ENCODE data around the gene PTPRT.

Gene PTPRT

DNA sequence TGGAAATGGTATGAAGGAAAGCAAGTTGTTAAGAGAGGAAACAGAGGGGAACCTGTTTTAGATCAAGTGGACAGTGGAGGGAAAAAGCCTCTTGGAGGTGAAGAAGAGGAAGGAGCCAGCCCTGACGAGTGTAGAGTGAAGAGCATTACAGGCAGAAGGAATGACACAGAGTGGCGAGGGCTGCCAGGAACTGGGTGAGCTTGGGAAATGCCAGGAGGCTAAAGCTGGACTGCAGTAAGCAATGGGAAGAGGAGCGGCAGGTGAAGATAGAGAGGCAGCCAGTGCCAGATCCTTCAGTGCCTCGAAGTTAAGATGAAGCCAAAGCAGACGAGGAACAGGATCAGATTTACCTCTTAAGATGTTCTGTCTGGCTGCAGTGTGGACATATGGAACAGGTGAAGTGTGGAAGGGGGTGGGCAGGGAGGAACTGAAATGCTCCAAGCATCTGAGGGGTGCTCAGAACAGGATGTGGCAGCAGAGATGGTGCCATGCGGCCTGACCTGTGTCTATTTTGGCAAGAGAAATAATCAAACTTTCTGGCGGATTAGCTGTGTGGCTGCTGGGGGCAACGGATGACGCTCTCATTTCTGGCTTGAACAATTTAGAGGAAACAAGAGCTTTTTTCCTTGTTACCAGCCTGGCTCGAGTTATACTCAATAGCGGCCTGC, 748.4 kb downstream of the PTPRT start:
- Histone ChIP-seq H3K27ac (ENCODE audit: low read depth, low read length) (no peak overlapping the region), H3K36me3 (ENCODE audit: low read length) (no peaks in the 10 kb centered on the region), H2AFZ (ENCODE audit: low read depth, low read length, severe bottlenecking) (no peak overlapping the region), H3K9me3 (ENCODE audit: insufficient read depth, low read length) (no peaks in the 10 kb centered on the region), H3K4me2 (ENCODE audit: low read depth, low read length, poor library complexity, severe bottlenecking) (no peak overlapping the region), H3K27me3 (ENCODE audit: low read length) (no peaks in the 10 kb centered on the region), H3K9ac (ENCODE audit: low read length) (no peak overlapping the region), H3K9me2 (replicated peaks; ENCODE audit: insufficient read depth, low read length) (no peaks in the 10 kb centered on the region), H3K4me3 (ENCODE audit: insufficient read depth, low read length, poor library complexity, severe bottlenecking) (no peak overlapping the region), H3K79me2 (ENCODE audit: insufficient read depth, low read length) (no peaks in the 10 kb centered on the region), H3F3A (ENCODE audit: insufficient read depth) (no peaks in the 10 kb centered on the region), H4K20me1 (ENCODE audit: low read depth, low read length) (no peaks in the 10 kb centered on the region)
- TF ChIP-seq, protein P1, sequence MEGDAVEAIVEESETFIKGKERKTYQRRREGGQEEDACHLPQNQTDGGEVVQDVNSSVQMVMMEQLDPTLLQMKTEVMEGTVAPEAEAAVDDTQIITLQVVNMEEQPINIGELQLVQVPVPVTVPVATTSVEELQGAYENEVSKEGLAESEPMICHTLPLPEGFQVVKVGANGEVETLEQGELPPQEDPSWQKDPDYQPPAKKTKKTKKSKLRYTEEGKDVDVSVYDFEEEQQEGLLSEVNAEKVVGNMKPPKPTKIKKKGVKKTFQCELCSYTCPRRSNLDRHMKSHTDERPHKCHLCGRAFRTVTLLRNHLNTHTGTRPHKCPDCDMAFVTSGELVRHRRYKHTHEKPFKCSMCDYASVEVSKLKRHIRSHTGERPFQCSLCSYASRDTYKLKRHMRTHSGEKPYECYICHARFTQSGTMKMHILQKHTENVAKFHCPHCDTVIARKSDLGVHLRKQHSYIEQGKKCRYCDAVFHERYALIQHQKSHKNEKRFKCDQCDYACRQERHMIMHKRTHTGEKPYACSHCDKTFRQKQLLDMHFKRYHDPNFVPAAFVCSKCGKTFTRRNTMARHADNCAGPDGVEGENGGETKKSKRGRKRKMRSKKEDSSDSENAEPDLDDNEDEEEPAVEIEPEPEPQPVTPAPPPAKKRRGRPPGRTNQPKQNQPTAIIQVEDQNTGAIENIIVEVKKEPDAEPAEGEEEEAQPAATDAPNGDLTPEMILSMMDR (IDR thresholded peaks at IDR 0.05; ENCODE audit: insufficient read depth, low read length, poor library complexity, severe bottlenecking): no peak
- no peak for TF ChIP-seq EZH2phosphoT487 (conservative IDR thresholded peaks at IDR 0.05; ENCODE audit: low read length)

DNA sequence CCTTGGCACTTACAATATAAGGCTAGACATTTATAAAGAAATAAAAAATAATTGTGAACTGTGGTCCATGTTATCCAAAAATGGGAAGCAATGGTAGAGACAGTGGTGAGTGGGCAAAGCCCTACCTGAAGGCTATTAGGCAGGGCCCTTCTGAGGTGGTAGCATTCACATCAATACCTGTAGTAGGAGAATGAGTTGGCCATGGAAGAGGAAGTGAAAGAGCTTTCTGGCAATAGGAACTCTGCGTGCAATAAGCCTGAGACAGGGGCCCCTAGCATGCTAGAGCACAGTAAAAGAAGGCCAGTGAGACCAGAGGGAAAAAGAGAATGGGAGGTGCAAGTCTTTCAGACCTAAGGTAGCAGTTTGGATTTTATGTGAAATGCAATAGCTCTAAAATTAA, 754.5 kb downstream of the PTPRT start:
- no peaks in the 10 kb centered on the region for H3K9me3 ChIP-seq (ENCODE audit: insufficient read depth, low read length)
- H3K4me3 ChIP-seq (ENCODE audit: insufficient read depth, low read length, poor library complexity, severe bottlenecking): no peak overlapping the region
- TF ChIP-seq, protein P1 (IDR thresholded peaks at IDR 0.05; ENCODE audit: insufficient read depth, low read length, poor library complexity, severe bottlenecking): no peak
- TF ChIP-seq EZH2phosphoT487 (conservative IDR thresholded peaks at IDR 0.05; ENCODE audit: low read length): no peak
- H3K27ac ChIP-seq (ENCODE audit: low read depth, low read length): no peak overlapping the region
- H3K79me2 ChIP-seq (ENCODE audit: insufficient read depth, low read length): no peaks in the 10 kb centered on the region
- no peaks in the 10 kb centered on the region for H3K27me3 ChIP-seq (ENCODE audit: low read length)
- no peaks in the 10 kb centered on the region for H3F3A ChIP-seq (ENCODE audit: insufficient read depth)
- no peaks in the 10 kb centered on the region for H3K36me3 ChIP-seq (ENCODE audit: low read length)
- H3K4me2 ChIP-seq (ENCODE audit: low read depth, low read length, poor library complexity, severe bottlenecking): no peak overlapping the region
- no peak overlapping the region for H2AFZ ChIP-seq (ENCODE audit: low read depth, low read length, severe bottlenecking)
- no peaks in the 10 kb centered on the region for H4K20me1 ChIP-seq (ENCODE audit: low read depth, low read length)
- no peak overlapping the region for H3K9ac ChIP-seq (ENCODE audit: low read length)
- H3K9me2 ChIP-seq (replicated peaks; ENCODE audit: insufficient read depth, low read length): no peaks in the 10 kb centered on the region

DNA sequence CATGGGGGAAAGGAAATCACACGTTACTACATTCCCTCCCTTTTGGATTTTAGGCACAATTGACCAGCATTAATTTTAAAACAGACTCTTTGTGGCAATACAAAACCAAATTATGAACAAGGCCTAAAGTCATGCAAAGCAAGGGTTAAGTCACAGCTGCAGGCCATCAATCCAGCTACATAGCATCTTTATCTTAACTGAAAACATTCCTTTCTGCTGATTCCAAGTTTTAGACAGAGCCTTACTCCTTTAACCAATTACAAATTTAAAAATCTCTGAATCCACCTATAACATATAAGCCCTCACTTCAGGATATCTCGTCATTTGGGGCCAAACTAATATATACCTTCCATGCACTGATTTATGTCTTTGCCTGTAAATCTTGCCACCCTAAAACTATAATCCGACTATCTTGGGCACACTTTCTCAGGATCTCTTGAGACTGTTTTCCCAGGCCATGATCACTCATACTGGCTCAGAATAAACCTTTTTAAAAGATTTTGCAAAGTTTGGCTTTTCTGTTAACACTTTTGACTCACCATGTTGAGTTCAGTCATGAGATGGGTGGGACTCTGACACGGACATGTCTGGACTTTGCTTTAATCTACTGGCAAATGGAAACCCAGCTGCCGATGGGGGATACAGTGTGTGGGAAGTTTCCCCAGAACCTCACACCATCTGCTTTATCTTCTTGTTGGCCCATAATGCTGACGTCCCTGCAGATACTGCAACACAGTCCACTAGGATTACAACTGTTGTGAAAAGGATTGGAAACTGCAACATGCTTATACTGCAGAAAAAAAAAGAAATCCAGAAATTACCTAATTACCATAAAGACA, 757.0 kb downstream of the PTPRT start:
- TF ChIP-seq EZH2phosphoT487 (conservative IDR thresholded peaks at IDR 0.05; ENCODE audit: low read length): no peak
- TF ChIP-seq, protein P1 (IDR thresholded peaks at IDR 0.05; ENCODE audit: insufficient read depth, low read length, poor library complexity, severe bottlenecking): no peak
- Histone ChIP-seq H3K27me3 (ENCODE audit: low read length) (no peaks in the 10 kb centered on the region), H3K4me2 (ENCODE audit: low read depth, low read length, poor library complexity, severe bottlenecking) (no peak overlapping the region), H3K4me3 (ENCODE audit: insufficient read depth, low read length, poor library complexity, severe bottlenecking) (no peak overlapping the region), H3F3A (ENCODE audit: insufficient read depth) (no peaks in the 10 kb centered on the region), H3K9ac (ENCODE audit: low read length) (no peak overlapping the region), H2AFZ (ENCODE audit: low read depth, low read length, severe bottlenecking) (no peak overlapping the region), H3K9me2 (replicated peaks; ENCODE audit: insufficient read depth, low read length) (no peaks in the 10 kb centered on the region), H3K79me2 (ENCODE audit: insufficient read depth, low read length) (no peaks in the 10 kb centered on the region), H3K9me3 (ENCODE audit: insufficient read depth, low read length) (no peaks in the 10 kb centered on the region), H4K20me1 (ENCODE audit: low read depth, low read length) (no peaks in the 10 kb centered on the region), H3K36me3 (ENCODE audit: low read length) (no peaks in the 10 kb centered on the region), H3K27ac (ENCODE audit: low read depth, low read length) (no peak overlapping the region)

Measured in SU-DHL-6 (cell line).